Upper lobe of left lung (tissue), 4 donors: ENCODE results near the gene ITFG1.

Source experiments
- CTCF ChIP-seq, 6 experiments: fragments of 450-650 bp in 4 of 6; fragments of 200-600 bp in 2 of 6; sonication (generic) in 2 of 6; IDR thresholded peaks; one replicate each; pipeline ENCODE4 v1.5.1; 2016 to 2019; ENCODE audit warnings: antibody characterized with exemption in 6 of 6
- POLR2A ChIP-seq, 4 donors: fragments of 450-650 bp; IDR thresholded peaks; one replicate each; pipeline ENCODE4 v1.5.1; 2016 to 2017; ENCODE audit warnings: antibody characterized with exemption in 4 of 4, mild to moderate bottlenecking in 2 of 4
- POLR2AphosphoS5 ChIP-seq, 2 donors: sonication (generic); formaldehyde crosslinking; IDR thresholded peaks; one replicate each; pipeline ENCODE4 v1.5.1; 2017; ENCODE audit warnings: antibody characterized with exemption in 2 of 2

GRCh38 chr16:47142821-47143676 lies 317.8 kb downstream of the ITFG1 start:
- TF ChIP-seq CTCF (IDR thresholded peaks at IDR 0.05) (peak; percentile 61 to 83 (median 72)), POLR2AphosphoS5 (IDR thresholded peaks at IDR 0.05) (no peak), POLR2A (IDR thresholded peaks at IDR 0.05) (no peak)
